Nephron (organoid): ENCODE measurements around the gene DPM2.

Source experiments
- H3K27ac Mint-ChIP-seq, 3 experiments: 2 replicates each; pipeline ENCODE4 v1.8.0; 2020; ENCODE audit warnings: mixed read lengths in 3 of 3, mild to moderate bottlenecking in 2 of 3, moderate library complexity in 1 of 3
- H3K27me3 Mint-ChIP-seq: 2 replicates; pipeline ENCODE4 v1.8.0; 2021; ENCODE audit warnings: low read depth, mild to moderate bottlenecking, moderate library complexity, mixed read lengths
- H3K36me3 Mint-ChIP-seq: 2 replicates; pipeline ENCODE4 v1.8.0; 2020; ENCODE audit warnings: low read depth, mixed read lengths
- H3K4me1 Mint-ChIP-seq: 2 replicates; pipeline ENCODE4 v1.8.0; 2020; ENCODE audit warnings: mixed read lengths
- H3K4me3 Mint-ChIP-seq, 3 experiments: 2 replicates each; pipeline ENCODE4 v1.8.0; 2020; ENCODE audit warnings: mild to moderate bottlenecking in 3 of 3, mixed read lengths in 3 of 3, moderate library complexity in 2 of 3
- H3K9me3 Mint-ChIP-seq: 2 replicates; pipeline ENCODE4 v1.8.0; 2020; ENCODE audit warnings: mixed read lengths
- TF ChIP-seq, protein P1 (sequence below), 3 experiments: fragments of 200-600 bp; sonication (generic); IDR thresholded peaks; one replicate each; pipeline ENCODE4 v1.5.0; 2021; ENCODE audit warnings: antibody characterized with exemption in 3 of 3; ENCODE audit not compliant: unreplicated experiment in 3 of 3

DPM2 gene

DNA sequence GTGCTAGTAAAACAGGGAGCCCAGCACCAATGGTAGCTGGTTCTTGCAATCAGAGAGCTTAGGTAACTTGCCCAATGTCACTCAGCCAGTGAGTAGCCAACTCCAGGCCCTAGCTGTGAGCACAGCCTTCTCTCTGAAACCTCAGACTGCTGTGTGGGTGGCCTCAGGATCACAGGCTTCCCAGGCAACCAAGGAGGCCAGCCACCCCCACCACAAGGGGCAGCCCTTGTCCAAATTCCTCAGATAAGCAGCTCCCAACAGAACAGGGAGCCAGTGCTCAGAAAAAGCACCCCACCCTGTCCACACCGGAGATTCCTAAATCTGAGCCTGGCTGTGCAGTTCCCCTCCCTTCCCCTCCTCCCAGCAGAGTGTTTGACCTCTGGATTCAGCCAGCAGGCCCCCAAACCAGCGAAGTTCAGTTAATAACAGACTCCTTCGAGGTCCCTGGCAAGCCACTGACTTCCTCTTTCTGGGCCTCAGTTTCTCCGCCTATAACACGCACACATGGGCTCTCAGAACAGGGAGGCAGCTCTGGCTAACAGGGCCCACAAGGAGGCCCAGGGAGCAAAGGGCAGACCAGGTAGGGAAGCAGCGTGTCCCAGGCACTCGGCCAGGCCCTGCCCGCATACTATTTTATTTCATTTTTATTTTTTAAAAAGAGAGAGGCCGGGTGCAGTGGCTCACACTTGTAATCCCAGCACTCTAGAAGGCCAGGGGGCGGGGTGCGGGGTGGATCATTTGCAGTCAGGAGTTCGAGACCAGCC lies 40.4 kb upstream of the DPM2 start:
- peaks cover 65% of the 10 kb centered on the region for H3K4me1 Mint-ChIP-seq
- H3K9me3 Mint-ChIP-seq, result no peaks in the 10 kb centered on the region
- TF ChIP-seq, protein P1, sequence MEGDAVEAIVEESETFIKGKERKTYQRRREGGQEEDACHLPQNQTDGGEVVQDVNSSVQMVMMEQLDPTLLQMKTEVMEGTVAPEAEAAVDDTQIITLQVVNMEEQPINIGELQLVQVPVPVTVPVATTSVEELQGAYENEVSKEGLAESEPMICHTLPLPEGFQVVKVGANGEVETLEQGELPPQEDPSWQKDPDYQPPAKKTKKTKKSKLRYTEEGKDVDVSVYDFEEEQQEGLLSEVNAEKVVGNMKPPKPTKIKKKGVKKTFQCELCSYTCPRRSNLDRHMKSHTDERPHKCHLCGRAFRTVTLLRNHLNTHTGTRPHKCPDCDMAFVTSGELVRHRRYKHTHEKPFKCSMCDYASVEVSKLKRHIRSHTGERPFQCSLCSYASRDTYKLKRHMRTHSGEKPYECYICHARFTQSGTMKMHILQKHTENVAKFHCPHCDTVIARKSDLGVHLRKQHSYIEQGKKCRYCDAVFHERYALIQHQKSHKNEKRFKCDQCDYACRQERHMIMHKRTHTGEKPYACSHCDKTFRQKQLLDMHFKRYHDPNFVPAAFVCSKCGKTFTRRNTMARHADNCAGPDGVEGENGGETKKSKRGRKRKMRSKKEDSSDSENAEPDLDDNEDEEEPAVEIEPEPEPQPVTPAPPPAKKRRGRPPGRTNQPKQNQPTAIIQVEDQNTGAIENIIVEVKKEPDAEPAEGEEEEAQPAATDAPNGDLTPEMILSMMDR (IDR thresholded peaks at IDR 0.05; ENCODE audit: unreplicated experiment in 3 of 3), result no peak
- peaks cover 4% of the 10 kb centered on the region for H3K27me3 Mint-ChIP-seq
- peak overlapping the region; percentile 32 to 88 (median 77) for H3K27ac Mint-ChIP-seq
- peak overlapping the region; percentile 75 to 87 (median 86) for H3K4me3 Mint-ChIP-seq
- H3K36me3 Mint-ChIP-seq, result no peaks in the 10 kb centered on the region

GRCh38 chr9:127977009-127977883 lies 39.6 kb upstream of the DPM2 start:
- Mint-ChIP-seq H3K36me3 (no peaks in the 10 kb centered on the region), H3K27me3 (no peaks in the 10 kb centered on the region), H3K9me3 (no peaks in the 10 kb centered on the region), H3K27ac (peak overlapping the region in 2 of 3 experiments; percentile 77 to 88), H3K4me1 (peaks cover 74% of the 10 kb centered on the region), H3K4me3 (peak overlapping the region; percentile 75 to 87 (median 86))
- TF ChIP-seq, protein P1 (IDR thresholded peaks at IDR 0.05; ENCODE audit: unreplicated experiment in 3 of 3), result no peak

GRCh38 chr9:127976498-127976897 lies 38.8 kb upstream of the DPM2 start:
- Mint-ChIP-seq H3K27ac (peak overlapping the region in 2 of 3 experiments; percentile 39 to 54), H3K27me3 (no peaks in the 10 kb centered on the region), H3K9me3 (no peaks in the 10 kb centered on the region), H3K36me3 (no peaks in the 10 kb centered on the region), H3K4me3 (peak overlapping the region; percentile 31 to 38 (median 35)), H3K4me1 (peaks cover 77% of the 10 kb centered on the region)
- TF ChIP-seq, protein P1 (IDR thresholded peaks at IDR 0.05; ENCODE audit: unreplicated experiment in 3 of 3), result no peak

- H3K36me3 Mint-ChIP-seq, result no peaks in the 10 kb centered on the region
- H3K4me1 Mint-ChIP-seq, result peaks cover 80% of the 10 kb centered on the region
- TF ChIP-seq, protein P1 (IDR thresholded peaks at IDR 0.05; ENCODE audit: unreplicated experiment in 3 of 3), result no peak
- peak overlapping the region in 2 of 3 experiments; percentile 39 to 54 for H3K27ac Mint-ChIP-seq
- H3K9me3 Mint-ChIP-seq, result no peaks in the 10 kb centered on the region
- no peaks in the 10 kb centered on the region for H3K27me3 Mint-ChIP-seq
- H3K4me3 Mint-ChIP-seq, result peak overlapping the region in 2 of 3 experiments; percentile 35 to 38
These were observed 38.0 kb upstream of the DPM2 start for GRCh38 chr9:127975376-127976315.

DNA sequence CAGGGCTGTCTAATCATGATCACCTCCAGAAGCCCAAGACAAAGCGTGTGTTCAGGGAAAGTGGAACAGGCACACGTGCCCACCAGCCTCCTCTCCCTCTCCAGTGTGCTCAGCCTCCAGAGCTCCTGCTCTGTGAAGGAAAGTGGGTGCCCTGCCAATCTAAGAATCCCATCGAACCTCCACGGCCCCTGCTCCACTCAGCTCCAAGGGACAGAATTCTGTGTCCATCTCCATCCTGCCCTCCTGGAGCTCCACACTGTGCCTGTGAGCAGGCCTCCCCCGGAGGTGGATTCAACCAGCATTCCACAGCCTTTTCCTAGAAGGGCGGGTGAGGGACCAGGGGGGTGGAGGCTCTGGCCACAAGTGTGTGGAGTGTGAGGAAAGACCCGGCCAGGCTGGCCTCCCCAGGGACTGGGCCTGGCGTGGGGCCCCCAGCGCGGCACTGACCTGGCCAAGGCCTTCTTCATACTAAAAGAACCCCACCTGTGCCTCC lies 37.2 kb upstream of the DPM2 start:
- no peaks in the 10 kb centered on the region for H3K27me3 Mint-ChIP-seq
- H3K36me3 Mint-ChIP-seq, result no peaks in the 10 kb centered on the region
- peak overlapping the region; percentile 26 to 62 (median 42) for H3K4me3 Mint-ChIP-seq
- peaks cover 86% of the 10 kb centered on the region for H3K4me1 Mint-ChIP-seq
- H3K27ac Mint-ChIP-seq, result peak overlapping the region in 2 of 3 experiments; percentile 56 to 72
- TF ChIP-seq, protein P1 (IDR thresholded peaks at IDR 0.05; ENCODE audit: unreplicated experiment in 3 of 3), result no peak
- H3K9me3 Mint-ChIP-seq, result no peaks in the 10 kb centered on the region
